Stomach (tissue), 4 donors: ENCODE measurements around the gene CCDC83.
"Not testable (repeated sequence)": the region's sequence is repeated elsewhere in the genome, so short reads cannot be mapped to it uniquely, and the experiment has no call there.

Experiments
- EP300 ChIP-seq: sonication (generic); formaldehyde crosslinking; IDR thresholded peaks from one replicate; pipeline ENCODE4 v1.6.1; 2017; ENCODE audit warnings: antibody characterized with exemption
- POLR2A ChIP-seq, 4 donors: fragments of 450-650 bp; IDR thresholded peaks; one replicate each; pipeline ENCODE4 v1.6.1; 2016; ENCODE audit warnings: antibody characterized with exemption in 4 of 4, control low read depth in 2 of 4, mild to moderate bottlenecking in 1 of 4, moderate library complexity in 1 of 4
- POLR2AphosphoS5 ChIP-seq, 3 donors: sonication (generic); formaldehyde crosslinking; IDR thresholded peaks; one replicate each; pipeline ENCODE4 v1.6.1; 2016; ENCODE audit warnings: antibody characterized with exemption in 3 of 3
- TF ChIP-seq, protein P1 (sequence below), 7 experiments: fragments of 450-650 bp in 4 of 7; fragments of 200-600 bp in 3 of 7; sonication (generic) in 3 of 7; IDR thresholded peaks; one replicate each; pipeline ENCODE4 v1.5.1; 2016 to 2019; ENCODE audit warnings: antibody characterized with exemption in 7 of 7, control low read depth in 2 of 7, mild to moderate bottlenecking in 1 of 7

DNA sequence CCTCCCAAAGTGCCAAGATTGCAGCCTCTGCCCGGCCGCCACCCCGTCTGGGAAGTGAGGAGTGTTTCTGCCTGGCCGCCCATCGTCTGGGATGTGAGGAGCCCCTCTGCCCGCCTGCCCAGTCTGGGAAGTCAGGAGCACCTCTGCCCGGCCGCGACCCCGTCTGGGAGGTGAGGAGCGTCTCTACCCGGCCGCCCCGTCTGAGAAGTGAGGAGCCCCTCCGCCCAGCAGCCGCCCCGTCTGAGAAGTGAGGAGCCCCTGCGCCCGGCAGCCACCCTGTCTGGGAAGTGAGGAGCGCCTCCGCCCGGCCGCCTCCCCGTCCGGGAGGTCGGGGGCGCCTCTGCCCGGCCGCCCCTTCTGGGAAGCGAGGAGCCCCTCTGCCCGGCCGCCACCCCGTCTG is 2.4 kb upstream of the CCDC83 start:
- TF ChIP-seq EP300; POLR2A (IDR thresholded peaks at IDR 0.05); POLR2AphosphoS5 (IDR thresholded peaks at IDR 0.05): not testable (repeated sequence)
- TF ChIP-seq, protein P1, sequence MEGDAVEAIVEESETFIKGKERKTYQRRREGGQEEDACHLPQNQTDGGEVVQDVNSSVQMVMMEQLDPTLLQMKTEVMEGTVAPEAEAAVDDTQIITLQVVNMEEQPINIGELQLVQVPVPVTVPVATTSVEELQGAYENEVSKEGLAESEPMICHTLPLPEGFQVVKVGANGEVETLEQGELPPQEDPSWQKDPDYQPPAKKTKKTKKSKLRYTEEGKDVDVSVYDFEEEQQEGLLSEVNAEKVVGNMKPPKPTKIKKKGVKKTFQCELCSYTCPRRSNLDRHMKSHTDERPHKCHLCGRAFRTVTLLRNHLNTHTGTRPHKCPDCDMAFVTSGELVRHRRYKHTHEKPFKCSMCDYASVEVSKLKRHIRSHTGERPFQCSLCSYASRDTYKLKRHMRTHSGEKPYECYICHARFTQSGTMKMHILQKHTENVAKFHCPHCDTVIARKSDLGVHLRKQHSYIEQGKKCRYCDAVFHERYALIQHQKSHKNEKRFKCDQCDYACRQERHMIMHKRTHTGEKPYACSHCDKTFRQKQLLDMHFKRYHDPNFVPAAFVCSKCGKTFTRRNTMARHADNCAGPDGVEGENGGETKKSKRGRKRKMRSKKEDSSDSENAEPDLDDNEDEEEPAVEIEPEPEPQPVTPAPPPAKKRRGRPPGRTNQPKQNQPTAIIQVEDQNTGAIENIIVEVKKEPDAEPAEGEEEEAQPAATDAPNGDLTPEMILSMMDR (IDR thresholded peaks at IDR 0.05), result not testable (repeated sequence)
